ENCODE measurements around the gene AIF1.

DNA sequence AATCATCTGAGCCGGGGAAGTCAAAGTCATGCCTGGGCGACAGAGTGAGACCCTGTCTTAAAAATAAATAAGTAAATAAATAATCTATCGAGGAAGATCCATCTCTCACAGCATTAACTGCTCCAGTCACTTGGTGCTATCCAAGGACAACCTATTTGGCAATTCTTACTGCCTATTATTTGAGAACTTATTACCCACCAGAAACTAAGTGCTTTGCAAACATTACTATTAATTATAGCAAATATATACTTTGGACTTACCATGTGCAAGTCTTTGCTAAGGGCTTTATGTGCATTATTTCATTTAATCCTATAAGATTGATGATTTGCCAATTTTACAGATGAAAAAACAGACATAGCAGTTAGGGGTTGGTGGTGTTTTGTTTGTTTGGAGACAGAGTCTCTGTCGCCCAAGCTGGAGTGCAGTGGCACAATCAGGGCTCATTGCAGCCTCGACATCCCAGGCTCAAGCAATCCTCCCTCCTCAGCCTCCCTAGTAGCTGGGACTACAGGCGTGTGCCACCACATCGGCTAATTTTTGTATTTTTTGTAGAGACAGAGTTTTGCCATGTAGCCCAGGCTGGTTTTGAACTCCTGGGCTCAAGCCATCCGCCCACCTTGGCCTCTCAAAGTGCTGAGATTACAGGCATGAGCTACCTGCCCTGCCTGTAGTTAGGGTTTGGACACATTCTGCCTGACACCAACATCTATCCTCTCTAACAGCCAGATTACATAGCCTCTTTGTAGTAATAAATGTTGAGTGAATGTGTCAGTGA lies 39.7 kb downstream of the AIF1 start:
- TF ChIP-seq, protein P1, sequence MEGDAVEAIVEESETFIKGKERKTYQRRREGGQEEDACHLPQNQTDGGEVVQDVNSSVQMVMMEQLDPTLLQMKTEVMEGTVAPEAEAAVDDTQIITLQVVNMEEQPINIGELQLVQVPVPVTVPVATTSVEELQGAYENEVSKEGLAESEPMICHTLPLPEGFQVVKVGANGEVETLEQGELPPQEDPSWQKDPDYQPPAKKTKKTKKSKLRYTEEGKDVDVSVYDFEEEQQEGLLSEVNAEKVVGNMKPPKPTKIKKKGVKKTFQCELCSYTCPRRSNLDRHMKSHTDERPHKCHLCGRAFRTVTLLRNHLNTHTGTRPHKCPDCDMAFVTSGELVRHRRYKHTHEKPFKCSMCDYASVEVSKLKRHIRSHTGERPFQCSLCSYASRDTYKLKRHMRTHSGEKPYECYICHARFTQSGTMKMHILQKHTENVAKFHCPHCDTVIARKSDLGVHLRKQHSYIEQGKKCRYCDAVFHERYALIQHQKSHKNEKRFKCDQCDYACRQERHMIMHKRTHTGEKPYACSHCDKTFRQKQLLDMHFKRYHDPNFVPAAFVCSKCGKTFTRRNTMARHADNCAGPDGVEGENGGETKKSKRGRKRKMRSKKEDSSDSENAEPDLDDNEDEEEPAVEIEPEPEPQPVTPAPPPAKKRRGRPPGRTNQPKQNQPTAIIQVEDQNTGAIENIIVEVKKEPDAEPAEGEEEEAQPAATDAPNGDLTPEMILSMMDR (IDR thresholded peaks at IDR 0.05; ENCODE audit: low read length) = no peak
- TF ChIP-seq EZH2phosphoT487 (IDR thresholded peaks at IDR 0.05; ENCODE audit: low read length) = no peak

Measured in MM.1S (cell line).